Measurements from ENCODE around the gene IL33. TPM values are rescaled to one million over a fixed set of nuclear protein-coding genes. Genes with fewer than 3 reads are reported as not detected.

The IL33 gene
- total and polyA plus RNA-seq, 2 of the 4 experiments (the other 2 are of a cell fraction), result not detected

DNA sequence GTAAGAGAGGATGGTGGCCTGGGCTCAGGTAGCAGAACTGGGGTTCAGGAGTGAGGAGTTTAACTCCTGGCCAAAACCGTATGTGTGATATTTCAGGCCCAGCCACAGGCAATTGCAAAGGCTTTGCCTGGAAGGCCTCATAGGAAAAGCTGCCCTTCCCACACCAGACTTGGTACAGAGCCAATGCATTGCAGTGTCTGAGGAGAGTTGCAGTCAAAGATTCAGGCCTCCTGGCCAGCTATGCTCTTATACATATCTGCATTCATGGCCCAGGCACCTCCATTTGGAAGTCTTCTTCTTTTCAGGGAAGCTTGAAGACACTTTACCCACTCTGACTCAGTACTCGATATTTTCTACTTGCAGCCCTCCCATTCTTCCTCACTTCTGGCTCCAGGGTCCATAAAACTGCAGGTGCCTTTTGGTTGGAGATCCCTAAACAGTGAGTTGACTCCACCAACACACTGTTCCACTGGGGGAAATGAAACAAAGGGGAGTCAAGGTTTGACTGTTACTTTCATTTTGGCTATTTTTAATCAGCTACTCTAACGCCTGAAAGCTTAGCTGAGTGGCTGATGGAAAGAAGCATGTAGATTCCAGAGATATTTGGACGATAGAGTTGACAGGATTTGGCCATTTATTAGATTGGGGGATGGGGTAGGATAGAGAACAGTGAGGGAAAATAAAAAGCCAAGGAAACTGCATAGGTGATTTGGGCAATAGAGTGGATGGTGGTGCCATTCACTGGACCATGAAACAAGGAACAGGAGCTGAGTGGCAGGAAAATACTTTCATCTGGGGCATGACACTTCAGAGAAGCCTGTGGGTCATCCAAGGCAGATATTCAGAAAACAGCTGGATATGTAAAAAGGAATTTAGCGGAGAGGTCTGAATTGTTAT lies 30.6 kb upstream of the IL33 start:
- Histone ChIP-seq H3K27me3 (ENCODE audit: control insufficient read depth, insufficient read depth, low read length) (no peaks in the 10 kb centered on the region), H3K36me3 (ENCODE audit: control insufficient read depth, insufficient read depth, low read length) (no peaks in the 10 kb centered on the region), H3K4me1 (ENCODE audit: control insufficient read depth, insufficient read depth, low read length) (no peaks in the 10 kb centered on the region), H2BK20ac (ENCODE audit: low read depth, low read length) (no peak overlapping the region), H3K23ac (ENCODE audit: low read depth, low read length) (no peak overlapping the region), H4K91ac (ENCODE audit: insufficient read depth, low read depth, low read length) (no peak overlapping the region), H3K27ac (ENCODE audit: insufficient read depth, low read length) (no peak overlapping the region), H4K8ac (ENCODE audit: low read depth in 2 of 2, low read length in 2 of 2) (no peak overlapping the region), H3K9ac (ENCODE audit: low read depth, low read length) (no peak overlapping the region), H3K4me3 (ENCODE audit: insufficient read depth, low read depth, low read length) (no peak overlapping the region), H3K18ac (ENCODE audit: low read depth, low read length) (no peak overlapping the region), H2BK120ac (ENCODE audit: low read depth, low read length) (no peak overlapping the region), H2AK9ac (replicated peaks; ENCODE audit: low read depth, low read length, poor library complexity) (no peak overlapping the region), H3K9me3 (ENCODE audit: control insufficient read depth, insufficient read depth, low read length) (no peaks in the 10 kb centered on the region), H3K14ac (replicated peaks; ENCODE audit: low read depth, low read length) (no peak overlapping the region), H4K20me1 (ENCODE audit: insufficient read depth, low read length) (no peaks in the 10 kb centered on the region), H2BK15ac (ENCODE audit: low read depth, low read length) (no peak overlapping the region), H3K56ac (ENCODE audit: extremely low read depth, insufficient read depth, low read length) (no peak overlapping the region), H3K4me2 (ENCODE audit: low read depth, low read length) (no peak overlapping the region), H3K9me1 (ENCODE audit: insufficient read depth, low read length) (no peaks in the 10 kb centered on the region), H2AFZ (replicated peaks; ENCODE audit: low read length, poor library complexity) (no peak overlapping the region), H2BK5ac (ENCODE audit: low read depth, low read length, poor library complexity, severe bottlenecking) (no peak overlapping the region), H2AK5ac (ENCODE audit: low read depth, low read length) (no peak overlapping the region), H3K4ac (ENCODE audit: low read depth, low read length) (no peak overlapping the region), H4K5ac (ENCODE audit: low read depth, low read length) (no peak overlapping the region), H3K79me1 (ENCODE audit: low read depth in 1 of 2, low read length in 2 of 2) (no peaks in the 10 kb centered on the region)
- CTCF ChIA-PET, result no interaction called here
- in situ Hi-C loops (cut with MboI; ENCODE audit: low sequenced_read_pairs), result no loop called here
- WGBS, 2 experiments (ENCODE audit: extremely low coverage in 2 of 2, insufficient read length in 1 of 2), result 10% methylated on average over 2 of the region's 5 CpGs; no CpG with 5 or more reads in 1 of the 2 experiments
- POLR2A ChIA-PET (ENCODE audit: unreplicated experiment), result no interaction called here
- no TSS peak for BruUV-seq (replicated peaks)
- intact Hi-C loops (cut with micrococcal nuclease), result no loop called here
- ATAC-seq (ENCODE audit: low read depth), result peak; percentile 42; the same call in 1 of the 2 replicates
- DNase-seq, result peak; percentile 8
- no peak for TF ChIP-seq RFX5 (IDR thresholded peaks at IDR 0.05; ENCODE audit: low read depth, low read length)
- TF ChIP-seq NFE2L2 (IDR thresholded peaks at IDR 0.05; ENCODE audit: low read depth, low read length), result no peak
- dilution Hi-C loops (cut with HindIII; ENCODE audit: low sequenced_read_pairs, unreplicated experiment), result no loop called here

Data from IMR-90 (cell line).